H9 (cell line): Measurements from ENCODE around the gene PDZD2. TPM values are rescaled to one million over a fixed set of nuclear protein-coding genes. Genes with fewer than 3 reads are reported as not detected.

Experiments
- DNase-seq: peaks from one replicate; pipeline ENCODE4 v3.0.0-alpha.2; 2017
- H2AFZ ChIP-seq: one replicate; pipeline ENCODE4 v1.6.1; 2013; ENCODE audit warnings: mild to moderate bottlenecking, low read length, control low read depth, moderate library complexity
- H2AK5ac ChIP-seq: 2 replicates; pipeline ENCODE4 v1.6.1; 2013; ENCODE audit warnings: low read length, control low read depth, mixed read lengths; ENCODE audit not compliant: insufficient read length
- H2BK120ac ChIP-seq: one replicate; pipeline ENCODE4 v1.6.1; 2013; ENCODE audit warnings: low read depth, mild to moderate bottlenecking, low read length, control low read depth, inconsistent platforms; ENCODE audit not compliant: poor library complexity, severe bottlenecking
- H2BK12ac ChIP-seq: 2 replicates; pipeline ENCODE4 v1.6.1; 2013; ENCODE audit warnings: low read length, control low read depth, mixed read lengths, low read depth; ENCODE audit not compliant: insufficient read length
- H2BK15ac ChIP-seq: 2 replicates; pipeline ENCODE4 v1.6.1; 2013; ENCODE audit warnings: low read depth, low read length, control low read depth
- H2BK20ac ChIP-seq: one replicate; pipeline ENCODE4 v1.6.1; 2013; ENCODE audit warnings: low read depth, mild to moderate bottlenecking, low read length, control low read depth, inconsistent platforms; ENCODE audit not compliant: poor library complexity, severe bottlenecking
- H2BK5ac ChIP-seq: 2 replicates; pipeline ENCODE4 v1.6.1; 2013; ENCODE audit warnings: low read length, control low read depth, mixed read lengths; ENCODE audit not compliant: insufficient read length
- H3K14ac ChIP-seq: 2 replicates; pipeline ENCODE4 v1.6.1; 2013; ENCODE audit warnings: low read length, control low read depth; ENCODE audit not compliant: insufficient read depth
- H3K18ac ChIP-seq: 2 replicates; pipeline ENCODE4 v1.6.1; 2013; ENCODE audit warnings: low read depth, mild to moderate bottlenecking, mixed read lengths, low read length, control low read depth; ENCODE audit not compliant: insufficient read length
- H3K23ac ChIP-seq: 2 replicates; pipeline ENCODE4 v1.6.1; 2013; ENCODE audit warnings: low read length, control low read depth, mixed read lengths, low read depth; ENCODE audit not compliant: insufficient read length
- H3K23me2 ChIP-seq: 2 replicates; pipeline ENCODE4 v1.6.1; 2013; ENCODE audit warnings: low read depth, mild to moderate bottlenecking, mixed read lengths, low read length, control low read depth; ENCODE audit not compliant: insufficient read length, poor library complexity, severe bottlenecking
- H3K27ac ChIP-seq: 2 replicates; pipeline ENCODE4 v1.5.1; 2013; ENCODE audit warnings: low read length, control low read depth, mixed read lengths, low read depth; ENCODE audit not compliant: insufficient read length
- H3K27me3 ChIP-seq: 2 replicates; pipeline ENCODE4 v1.6.1; 2013; ENCODE audit warnings: low read length, control low read depth, inconsistent platforms; ENCODE audit not compliant: insufficient read depth
- H3K4ac ChIP-seq: 2 replicates; pipeline ENCODE4 v1.6.1; 2013; ENCODE audit warnings: low read depth, mild to moderate bottlenecking, control low read depth, inconsistent platforms, low read length, moderate library complexity
- H3K4me1 ChIP-seq: 2 replicates; pipeline ENCODE4 v1.6.1; 2013; ENCODE audit warnings: low read length, control low read depth, inconsistent platforms; ENCODE audit not compliant: insufficient read depth
- H3K4me2 ChIP-seq: 2 replicates; pipeline ENCODE4 v1.6.1; 2013; ENCODE audit warnings: low read length, control low read depth, mixed read lengths; ENCODE audit not compliant: insufficient read length, insufficient read depth
- H3K56ac ChIP-seq: 2 replicates; pipeline ENCODE4 v1.6.1; 2013; ENCODE audit warnings: low read depth, mild to moderate bottlenecking, mixed read lengths, low read length, control low read depth; ENCODE audit not compliant: insufficient read length
- H3K79me1 ChIP-seq: 2 replicates; pipeline ENCODE4 v1.6.1; 2013; ENCODE audit warnings: low read depth, mild to moderate bottlenecking, moderate library complexity, low read length, control low read depth, inconsistent platforms; ENCODE audit not compliant: insufficient read depth, poor library complexity, severe bottlenecking
- H3K79me2 ChIP-seq: 2 replicates; pipeline ENCODE4 v1.6.1; 2013; ENCODE audit warnings: low read length, control low read depth, inconsistent platforms; ENCODE audit not compliant: insufficient read depth
- H3K9ac ChIP-seq: 2 replicates; pipeline ENCODE4 v1.6.1; 2013; ENCODE audit warnings: low read length, control low read depth, mixed read lengths; ENCODE audit not compliant: insufficient read length; ENCODE audit errors: extremely low read depth
- H3K9me3 ChIP-seq: one replicate; pipeline ENCODE4 v1.6.1; 2013; ENCODE audit warnings: low read depth, low read length, inconsistent platforms; ENCODE audit not compliant: control insufficient read depth
- H3T11ph ChIP-seq: one replicate; pipeline ENCODE4 v1.6.1; 2013; ENCODE audit warnings: mild to moderate bottlenecking, low read length, control low read depth, inconsistent platforms
- H4K20me1 ChIP-seq: one replicate; pipeline ENCODE4 v1.6.1; 2013; ENCODE audit not compliant: control insufficient read depth, insufficient read length, insufficient read depth
- H4K5ac ChIP-seq: 2 replicates; pipeline ENCODE4 v1.6.1; 2013; ENCODE audit warnings: low read depth, mild to moderate bottlenecking, mixed read lengths, low read length, control low read depth; ENCODE audit not compliant: insufficient read length
- H4K8ac ChIP-seq: replicated peaks from 2 replicates; pipeline ENCODE4 v1.6.1; 2013; ENCODE audit warnings: low read length, control low read depth, mixed read lengths, low read depth; ENCODE audit not compliant: insufficient read length
- H4K91ac ChIP-seq: 2 replicates; pipeline ENCODE4 v1.6.1; 2013; ENCODE audit warnings: low read depth, mild to moderate bottlenecking, moderate library complexity, mixed read lengths, low read length, control low read depth; ENCODE audit not compliant: insufficient read length
- H3K27ac Mint-ChIP-seq, 3 experiments: 2 replicates in 2 of 3; 3 replicates in 1 of 3; pipeline ENCODE4 v1.8.0; 2020 to 2021; ENCODE audit warnings: mixed read lengths in 3 of 3, mild to moderate bottlenecking in 1 of 3, moderate library complexity in 1 of 3
- H3K27me3 Mint-ChIP-seq: 2 replicates; pipeline ENCODE4 v1.8.0; 2021; ENCODE audit warnings: low read depth, mild to moderate bottlenecking, moderate library complexity, mixed read lengths
- H3K36me3 Mint-ChIP-seq, 3 experiments: 2 replicates in 2 of 3; 3 replicates in 1 of 3; pipeline ENCODE4 v1.8.0; 2020 to 2021; ENCODE audit warnings: low read depth in 3 of 3, mixed read lengths in 3 of 3; ENCODE audit not compliant: insufficient read depth in 1 of 3
- H3K4me1 Mint-ChIP-seq, 2 experiments: 2 replicates each; pipeline ENCODE4 v1.8.0; 2020; ENCODE audit warnings: mixed read lengths in 2 of 2
- H3K4me3 Mint-ChIP-seq, 2 experiments: 2 replicates in 1 of 2; 3 replicates in 1 of 2; pipeline ENCODE4 v1.8.0; 2020 to 2021; ENCODE audit warnings: mild to moderate bottlenecking in 2 of 2, mixed read lengths in 2 of 2, moderate library complexity in 1 of 2
- H3K9me3 Mint-ChIP-seq, 2 experiments: 2 replicates in 1 of 2; 3 replicates in 1 of 2; pipeline ENCODE4 v1.8.0; 2020; ENCODE audit warnings: mild to moderate bottlenecking in 2 of 2, mixed read lengths in 2 of 2, moderate library complexity in 1 of 2
- CTCF ChIP-seq: fragments of 200-600 bp; sonication (generic); conservative IDR thresholded peaks from 3 replicates; pipeline ENCODE4 v1.8.0; 2021; ENCODE audit warnings: antibody characterized with exemption, mild to moderate bottlenecking
- WGBS: extraction: QIAGEN DNeasy Blood & Tissue Kit; methylation state at CpG from one replicate; pipeline ENCODE4 v1.1.7; 2013; ENCODE audit warnings: missing lambda C conversion rate, low lambda C conversion rate, mixed read lengths; ENCODE audit not compliant: insufficient read length; ENCODE audit errors: extremely low coverage; 5-methylcytosine and 5-hydroxymethylcytosine counted together
- total RNA-seq: library from RNA; stranded (reverse); gene quantifications from 2 replicates; pipeline ENCODE4 v1.2.1, GENCODE V29; 2021

PDZD2 gene
- total RNA-seq, 1 experiment from 2014 or later, result 9.9 TPM

GRCh38 chr5:32126691-32127090 lies 487.8 kb downstream of the PDZD2 start:
- no peak for DNase-seq
- Histone ChIP-seq H3K27me3 (no peaks in the 10 kb centered on the region; the same call in 1 of the 2 replicates), H3K27ac (no peak overlapping the region), H2AFZ (no peak overlapping the region), H3K23ac (no peak overlapping the region), H3K14ac (no peak overlapping the region), H3K9me3 (no peaks in the 10 kb centered on the region), H4K91ac (no peak overlapping the region), H2BK15ac (no peak overlapping the region), H3K4me1 (no peaks in the 10 kb centered on the region), H3K9ac (no peak overlapping the region), H2BK5ac (no peak overlapping the region), H3K4ac (no peak overlapping the region), H3K18ac (no peak overlapping the region), H3T11ph (no peak overlapping the region), H2BK12ac (no peak overlapping the region), H3K79me1 (peaks cover 11% of the 10 kb centered on the region), H3K56ac (no peak overlapping the region), H4K8ac (no peak overlapping the region), H2BK120ac (no peak overlapping the region), H3K79me2 (peaks cover 3% of the 10 kb centered on the region; the same call in 1 of the 2 replicates), H4K5ac (no peak overlapping the region), H2BK20ac (no peak overlapping the region), H3K4me2 (no peak overlapping the region), H3K23me2 (no peaks in the 10 kb centered on the region), H2AK5ac (no peak overlapping the region), H4K20me1 (no peaks in the 10 kb centered on the region)
- WGBS, result no CpG with 5 or more reads among the region's 1 CpG
- Mint-ChIP-seq H3K9me3 (no peaks in the 10 kb centered on the region), H3K4me3 (no peak overlapping the region), H3K27ac (no peak overlapping the region; a peak in 1 of 7 replicates), H3K36me3 (peaks cover 17 to 44% (median 36%) of the 10 kb centered on the region in 3 experiments), H3K27me3 (no peaks in the 10 kb centered on the region), H3K4me1 (peaks cover 9 to 12% of the 10 kb centered on the region in 2 experiments)
- TF ChIP-seq CTCF, result no peak
